CD4-positive, alpha-beta T cell treated with Interleukin-6 at 100 ng/mL for 8 hours (primary cell): Measurements from ENCODE around the gene PABPC1L.

Source experiments
- DNase-seq: peaks from one replicate; pipeline ENCODE4 v3.0.0-alpha.2; 2020; ENCODE audit warnings: mixed read lengths, low spot score

Gene PABPC1L

DNA sequence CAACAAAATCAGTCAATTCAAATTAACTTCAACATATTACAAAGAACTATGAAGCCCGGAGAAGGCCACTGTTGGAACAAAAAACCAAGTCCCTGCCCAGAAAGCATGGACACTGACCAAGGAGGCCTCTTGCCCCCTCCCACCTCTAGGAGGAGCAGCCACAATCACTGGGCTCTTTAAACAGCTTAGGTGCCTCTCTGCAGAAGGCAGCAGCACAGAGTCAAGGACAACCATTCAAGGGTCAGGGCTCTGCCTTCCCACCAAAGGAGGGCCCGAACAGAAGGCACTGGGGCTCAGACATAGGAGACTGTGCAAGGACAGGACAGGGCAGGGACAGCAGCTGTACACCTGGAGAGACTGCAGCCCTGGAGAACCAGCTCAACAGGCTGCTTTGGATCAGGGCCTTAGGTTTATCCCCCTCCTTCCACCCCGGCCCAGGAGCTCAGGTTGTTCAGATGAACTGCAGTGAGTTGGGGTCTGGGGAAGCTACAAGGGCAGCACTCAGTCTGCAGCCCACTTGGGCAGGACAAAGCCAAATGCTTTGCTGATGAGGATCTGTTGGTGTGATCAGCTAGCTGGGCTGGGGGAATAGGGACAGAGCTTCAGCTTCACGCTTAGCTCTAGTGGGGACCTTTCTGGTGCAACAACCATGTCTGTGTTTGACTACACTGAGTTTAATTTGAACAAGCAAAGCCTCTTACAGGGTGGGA, 32.6 kb downstream of the PABPC1L start:
- DNase-seq: no peak

DNA sequence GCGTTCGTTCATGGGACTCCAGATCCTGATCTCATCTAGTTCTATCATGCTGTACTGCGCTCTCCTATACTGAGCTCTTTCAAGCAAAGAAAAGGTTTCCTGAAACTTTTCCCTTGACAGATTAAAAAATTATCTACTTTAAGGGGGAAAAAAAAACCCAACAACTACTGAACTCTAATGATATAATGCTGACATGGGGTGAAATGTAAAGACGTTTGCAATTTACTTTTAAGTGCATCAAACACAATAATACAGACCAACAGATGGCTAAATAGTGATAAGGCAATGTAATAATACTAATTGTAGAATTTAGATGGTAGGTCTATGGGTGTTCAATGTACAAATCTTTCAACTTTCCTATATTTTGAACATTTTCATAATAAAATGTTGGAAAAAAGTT, 34.0 kb downstream of the PABPC1L start:
- no peak for DNase-seq

- DNase-seq: no peak
These were observed 35.4 kb downstream of the PABPC1L start for GRCh38 chr20:44945261-44945660.

DNA sequence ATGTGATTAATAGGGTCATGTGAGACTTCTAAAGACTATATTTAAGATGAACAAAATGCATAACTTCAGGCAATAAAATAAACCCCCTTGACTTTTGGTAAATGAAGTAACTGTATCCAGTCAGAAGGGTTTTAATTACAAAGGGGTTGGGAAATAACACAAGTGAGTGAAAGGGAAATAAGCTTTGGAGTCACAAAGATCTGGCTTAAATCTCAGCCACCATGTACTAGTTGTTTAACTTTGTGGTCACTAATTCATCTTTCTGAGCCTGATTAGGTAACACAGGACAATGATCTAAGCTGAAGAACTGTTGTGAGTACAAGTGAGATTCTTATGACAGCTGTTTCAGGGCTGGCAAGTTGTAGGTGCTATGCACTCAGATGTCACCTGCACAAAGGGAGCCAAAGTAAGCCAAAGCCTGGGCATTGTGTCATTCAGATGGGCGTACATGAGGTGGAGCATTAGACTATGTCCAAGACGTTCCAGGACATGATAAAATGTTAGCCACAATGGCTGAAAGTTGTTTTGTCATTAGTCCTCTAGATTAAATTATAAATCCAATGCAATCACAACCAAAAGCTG, 36.5 kb downstream of the PABPC1L start:
- no peak for DNase-seq

DNA sequence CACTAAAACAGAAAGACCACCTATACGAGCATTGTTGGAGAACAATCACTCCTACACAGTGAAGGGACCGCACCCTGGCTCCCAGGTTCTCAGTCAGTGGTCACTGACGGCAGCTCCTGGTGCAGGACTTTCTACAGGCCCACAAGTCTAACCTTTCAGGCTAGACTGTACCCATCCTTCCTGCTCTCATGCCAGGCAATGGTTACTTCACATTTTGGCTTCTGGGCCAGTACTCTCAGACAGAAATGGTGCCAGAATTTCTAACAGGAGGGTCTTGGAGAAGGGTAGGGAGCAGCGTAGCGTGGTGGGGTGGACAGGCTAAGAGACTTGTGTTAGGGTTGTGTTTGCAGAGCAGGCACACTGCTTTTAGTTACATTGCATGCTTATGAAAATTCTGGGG, 38.2 kb downstream of the PABPC1L start:
- DNase-seq: no peak

DNA sequence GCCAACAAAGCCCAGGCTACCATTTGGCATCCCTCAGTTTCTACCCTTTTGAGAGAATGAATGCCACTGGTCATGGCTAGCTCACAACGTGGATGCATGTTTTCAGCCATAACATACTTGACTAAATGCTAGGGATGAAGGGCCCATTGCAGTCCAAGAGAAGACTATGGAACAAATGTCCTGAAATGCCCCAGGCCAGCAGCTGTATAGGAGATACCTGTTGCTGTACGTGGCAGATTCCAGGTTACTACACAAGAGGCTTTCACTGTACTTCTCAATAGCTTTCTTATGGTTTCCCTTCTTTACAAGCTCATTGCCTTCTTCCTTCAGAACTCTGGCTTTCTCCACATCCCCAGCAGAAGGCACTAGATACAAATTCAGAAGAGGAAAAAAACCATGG, 38.7 kb downstream of the PABPC1L start:
- no peak for DNase-seq

- DNase-seq: no peak
These were observed 40.5 kb downstream of the PABPC1L start for GRCh38 chr20:44950368-44950767.

GRCh38 chr20:44952731-44953130, 42.9 kb downstream of the PABPC1L start:
- no peak for DNase-seq

DNA sequence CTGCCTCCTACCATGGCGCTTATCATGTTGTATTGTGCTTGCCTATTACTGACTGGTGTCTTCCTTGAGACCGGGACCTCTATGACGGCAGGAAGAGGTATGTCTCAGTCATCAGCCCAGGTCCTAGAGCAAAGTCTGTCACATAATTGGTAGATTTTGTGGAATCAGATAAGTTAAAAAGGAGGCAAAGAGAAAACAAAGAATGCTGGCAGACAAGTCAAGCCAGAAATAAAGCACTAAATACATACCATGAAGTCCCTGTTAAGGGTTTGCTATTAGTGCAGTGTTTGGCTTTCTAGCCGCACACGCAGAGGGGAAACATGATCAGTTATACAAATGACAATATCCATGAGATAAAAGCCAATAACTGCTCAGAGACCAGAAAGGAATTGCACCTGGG, 44.4 kb downstream of the PABPC1L start:
- DNase-seq: no peak

- DNase-seq: no peak
These were observed 45.4 kb downstream of the PABPC1L start for GRCh38 chr20:44955270-44955669.

- no peak for DNase-seq
These were observed 46.5 kb downstream of the PABPC1L start for GRCh38 chr20:44956410-44956809.

DNA sequence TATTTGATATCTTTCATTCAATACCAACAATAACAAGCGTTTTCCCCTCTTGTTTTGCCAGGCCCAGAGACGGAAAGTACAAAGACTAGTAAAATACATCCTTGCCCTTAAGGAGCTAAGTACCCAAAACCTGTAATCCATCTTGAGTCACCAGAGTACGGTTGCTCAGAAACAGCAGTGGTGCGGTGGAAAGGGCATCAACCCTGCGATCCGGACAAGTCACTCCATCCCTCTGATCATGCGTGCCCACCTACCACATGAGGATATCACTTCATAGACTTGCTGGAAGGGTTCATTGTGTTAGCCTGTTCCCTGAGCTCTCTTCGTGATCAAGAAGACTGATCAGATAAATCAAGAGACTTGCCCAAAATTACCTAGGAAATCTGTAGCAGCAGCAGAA, 48.4 kb downstream of the PABPC1L start:
- DNase-seq: no peak

- DNase-seq: no peak
These were observed 49.3 kb downstream of the PABPC1L start for GRCh38 chr20:44959082-44959637.

DNA sequence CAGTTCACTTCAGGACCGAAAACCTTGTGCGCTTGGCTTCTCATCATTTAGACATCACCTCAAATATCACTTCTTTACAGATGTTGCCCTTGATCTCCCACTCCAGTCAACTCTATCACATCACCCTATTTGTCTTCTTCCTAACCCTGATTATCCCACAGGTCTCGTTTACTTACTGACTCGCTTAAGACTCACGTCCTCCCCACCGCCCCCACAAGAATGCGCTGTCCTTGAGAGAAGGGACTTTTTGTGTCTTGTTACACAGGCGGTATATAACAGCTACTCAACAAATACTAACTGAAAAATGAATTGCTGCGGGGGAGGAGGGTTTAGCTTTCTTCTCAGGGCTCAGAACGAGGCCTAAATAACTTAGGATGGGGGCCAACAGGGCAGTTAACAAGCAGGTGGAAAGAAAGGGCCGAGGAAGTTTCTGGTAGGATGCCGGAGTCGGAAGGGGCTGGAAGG, 49.8 kb downstream of the PABPC1L start:
- DNase-seq: peak; percentile 30

DNA sequence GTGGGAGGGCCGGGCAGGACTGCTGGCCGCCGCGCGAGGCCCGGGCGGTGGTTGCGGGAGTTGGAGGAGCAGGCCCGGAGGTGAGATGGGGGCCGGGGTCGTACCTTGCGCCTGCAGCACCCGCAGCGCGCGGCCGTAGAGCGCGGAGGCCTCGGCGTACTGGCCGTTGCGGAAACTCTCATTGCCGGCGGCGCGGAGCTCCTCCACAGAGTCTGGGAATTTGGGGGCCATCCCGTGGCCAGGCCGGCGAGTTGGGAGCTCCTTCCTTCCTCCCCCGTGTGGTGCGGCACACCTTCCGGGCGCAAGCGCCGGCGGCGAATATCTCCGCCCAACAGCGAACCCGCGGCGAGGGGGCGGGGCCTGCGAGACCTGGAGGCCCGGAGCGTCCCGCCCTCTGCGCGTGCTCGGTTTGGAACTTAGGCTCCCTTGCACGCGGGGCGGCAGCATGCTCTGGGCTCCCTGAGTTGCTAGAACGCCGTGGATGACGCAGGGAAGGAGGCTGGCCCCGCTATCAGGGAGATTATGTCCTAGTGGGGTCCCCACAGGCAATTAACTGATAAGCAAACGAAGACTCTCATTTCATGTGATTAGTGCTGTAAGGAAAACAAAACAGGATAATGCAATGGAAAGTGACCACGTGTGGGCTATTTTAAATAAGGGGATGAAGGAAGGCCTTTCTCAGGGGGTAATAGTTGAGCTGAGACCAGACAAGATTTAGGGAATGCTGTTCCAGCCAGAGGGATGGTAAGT, 50.4 kb downstream of the PABPC1L start, which contains the start of gene TOMM34:
TSS of gene TOMM34 (minus strand) at position 295 of the 750 bp plus-strand sequence. CDS start at position 231, 64 bp downstream.
- DNase-seq: peak; percentile 94

- DNase-seq: no peak
These were observed 51.4 kb downstream of the PABPC1L start for GRCh38 chr20:44961011-44961869.

DNA sequence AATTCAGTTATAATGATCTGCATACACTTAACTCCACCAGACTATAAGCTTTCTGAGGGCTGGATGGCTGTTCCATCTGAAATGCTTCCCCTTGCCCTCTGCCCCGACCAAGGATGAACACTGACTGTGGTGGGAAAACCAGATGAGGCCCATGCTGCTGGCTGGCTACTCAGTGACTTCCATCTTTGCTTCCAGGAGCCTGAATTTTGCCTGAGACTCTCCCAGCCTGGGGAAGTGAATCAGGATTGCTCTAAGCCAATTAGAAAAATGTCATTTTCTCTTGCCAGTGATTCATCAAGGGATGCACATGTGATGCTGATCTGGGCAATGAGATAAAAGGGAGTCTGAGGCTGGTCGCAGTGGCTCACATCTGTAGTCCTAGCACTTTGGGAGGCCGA, 52.0 kb downstream of the PABPC1L start:
- DNase-seq: no peak

GRCh38 chr20:44962483-44962882, 52.6 kb downstream of the PABPC1L start:
- no peak for DNase-seq

GRCh38 chr20:44963325-44964215, 53.7 kb downstream of the PABPC1L start:
- DNase-seq: no peak

GRCh38 chr20:44965651-44966029, 55.8 kb downstream of the PABPC1L start:
- no peak for DNase-seq
